Inflammatory macrophage treated with lipopolysaccharide for 4 hours (primary cell): Measurements from ENCODE around the gene IFRD1.

Experiments
- DNase-seq: peaks from one replicate; pipeline ENCODE4 v3.0.0-alpha.2; 2020

The IFRD1 gene

GRCh38 chr7:112521942-112522341, 71.7 kb downstream of the IFRD1 start:
- no peak for DNase-seq

GRCh38 chr7:112523871-112524270, 73.6 kb downstream of the IFRD1 start:
- no peak for DNase-seq
